HG02763 (cell line): ENCODE measurements around the gene FAM237A.

Source experiments
- ATAC-seq: cut with Tn5 transposase; IDR thresholded peaks from one replicate; pipeline ENCODE4 v1.9.1; 2021; ENCODE audit warnings: mild to moderate bottlenecking, moderate library complexity; ENCODE audit not compliant: unreplicated experiment

The FAM237A gene

GRCh38 chr2:206642075-206643025 is at the start of gene FAM237A:
FAM237A (plus strand) TSS chr2:206642487; CDS start chr2:206644237, 1,750 bp downstream.
- ATAC-seq, result no peak

- no peak for ATAC-seq
These were observed 44.5 kb upstream of the FAM237A start for GRCh38 chr2:206597717-206598218.

GRCh38 chr2:206603243-206603642 is 39.0 kb upstream of the FAM237A start:
- ATAC-seq, result no peak

- ATAC-seq, result no peak
These were observed 31.8 kb upstream of the FAM237A start for GRCh38 chr2:206610451-206610850.

- ATAC-seq, result no peak
These were observed 31.1 kb upstream of the FAM237A start for GRCh38 chr2:206611191-206611590.

- ATAC-seq, result no peak
These were observed 30.6 kb upstream of the FAM237A start for GRCh38 chr2:206611736-206612135.

- no peak for ATAC-seq
These were observed 27.5 kb upstream of the FAM237A start for GRCh38 chr2:206614811-206615210.

- no peak for ATAC-seq
These were observed 26.7 kb upstream of the FAM237A start for GRCh38 chr2:206615417-206616089.

GRCh38 chr2:206616151-206616550 is 26.1 kb upstream of the FAM237A start:
- ATAC-seq, result no peak

GRCh38 chr2:206619011-206619410 is 23.3 kb upstream of the FAM237A start:
- ATAC-seq, result no peak

- no peak for ATAC-seq
These were observed 16.2 kb upstream of the FAM237A start for GRCh38 chr2:206626108-206626507.

- no peak for ATAC-seq
These were observed 14.7 kb upstream of the FAM237A start for GRCh38 chr2:206627632-206628031.

- no peak for ATAC-seq
These were observed 10.9 kb upstream of the FAM237A start for GRCh38 chr2:206631340-206631739.

- ATAC-seq, result no peak
These were observed 7.3 kb upstream of the FAM237A start for GRCh38 chr2:206635015-206635414.

GRCh38 chr2:206639636-206640035 is 2.7 kb upstream of the FAM237A start:
- ATAC-seq, result no peak

GRCh38 chr2:206641226-206641625 is 1.1 kb upstream of the FAM237A start:
- no peak for ATAC-seq

- no peak for ATAC-seq
These were observed 5.7 kb downstream of the FAM237A start for GRCh38 chr2:206647985-206648384.

- no peak for ATAC-seq
These were observed 14.8 kb downstream of the FAM237A start for GRCh38 chr2:206657087-206657486.

- ATAC-seq, result no peak
These were observed 23.0 kb downstream of the FAM237A start for GRCh38 chr2:206665251-206665650.

- ATAC-seq, result no peak
These were observed 28.4 kb downstream of the FAM237A start for GRCh38 chr2:206670531-206671319.

GRCh38 chr2:206683546-206683945 is 41.3 kb downstream of the FAM237A start:
- no peak for ATAC-seq
